Progenitor cell of endocrine pancreas (in vitro differentiated cells): ENCODE data around the gene NRP2. TPM values are rescaled to one million over a fixed set of nuclear protein-coding genes. Genes with fewer than 3 reads are reported as not detected.

Experiments used
- DNase-seq: peaks from one replicate; pipeline ENCODE4 v3.0.0; 2021; ENCODE audit warnings: low spot score; ENCODE audit not compliant: unreplicated experiment
- H3K27ac Mint-ChIP-seq: 2 replicates; pipeline ENCODE4 v1.8.0; 2021; ENCODE audit warnings: mild to moderate bottlenecking, moderate library complexity, mixed read lengths
- H3K27me3 Mint-ChIP-seq: 2 replicates; pipeline ENCODE4 v1.8.0; 2021; ENCODE audit warnings: mixed read lengths
- H3K36me3 Mint-ChIP-seq: 2 replicates; pipeline ENCODE4 v1.8.0; 2022; ENCODE audit warnings: mixed read lengths; ENCODE audit not compliant: insufficient read depth
- H3K4me1 Mint-ChIP-seq: 2 replicates; pipeline ENCODE4 v1.8.0; 2021; ENCODE audit warnings: low read depth, mixed read lengths
- H3K4me3 Mint-ChIP-seq: 2 replicates; pipeline ENCODE4 v1.8.0; 2021; ENCODE audit warnings: low read depth, mild to moderate bottlenecking, moderate library complexity, mixed read lengths
- H3K9me3 Mint-ChIP-seq: 2 replicates; pipeline ENCODE4 v1.8.0; 2021; ENCODE audit warnings: low read depth, mixed read lengths
- CTCF ChIP-seq: fragments of 200-600 bp; sonication (generic); IDR thresholded peaks from one replicate; pipeline ENCODE4 v1.5.0; 2021; ENCODE audit warnings: antibody characterized with exemption, mild to moderate bottlenecking; ENCODE audit not compliant: unreplicated experiment
- total RNA-seq: library from RNA; stranded (reverse); gene quantifications from 2 replicates; pipeline ENCODE4 v1.2.1, GENCODE V29; 2021

NRP2 gene
- total RNA-seq, 1 donor from 2014 or later: 6.3 TPM

- Mint-ChIP-seq H3K4me3 (no peak overlapping the region), H3K27me3 (peaks cover 18% of the 10 kb centered on the region), H3K4me1 (peaks cover 22% of the 10 kb centered on the region), H3K36me3 (no peaks in the 10 kb centered on the region), H3K27ac (no peak overlapping the region), H3K9me3 (no peaks in the 10 kb centered on the region)
- DNase-seq: no peak
- TF ChIP-seq CTCF: no peak
Measured at GRCh38 chr2:205759257-205759656, 77.0 kb downstream of the NRP2 start.

DNA sequence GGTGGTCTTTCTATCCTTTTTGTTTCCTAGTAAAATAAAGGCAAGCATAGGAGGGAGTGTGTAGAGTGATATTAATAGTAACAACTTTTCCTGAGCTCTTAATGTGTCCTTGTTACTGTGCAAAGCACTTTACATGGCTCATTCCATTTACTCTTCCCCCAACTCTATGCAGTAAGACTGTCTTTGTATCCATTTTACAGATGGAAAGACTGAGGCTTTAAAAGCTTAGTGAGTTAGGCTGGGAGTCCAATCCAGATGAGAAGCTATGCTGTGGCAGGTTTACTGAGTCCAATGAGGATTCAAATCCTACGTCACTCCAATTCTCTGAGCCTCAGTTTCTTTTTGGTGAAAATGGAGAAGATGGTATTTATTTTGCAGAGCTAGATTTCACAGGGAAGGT, 77.4 kb downstream of the NRP2 start:
- no peaks in the 10 kb centered on the region for H3K36me3 Mint-ChIP-seq
- peaks cover 18% of the 10 kb centered on the region for H3K27me3 Mint-ChIP-seq
- no peak for TF ChIP-seq CTCF
- H3K4me1 Mint-ChIP-seq: peaks cover 21% of the 10 kb centered on the region
- no peak for DNase-seq
- H3K27ac Mint-ChIP-seq: no peak overlapping the region
- no peak overlapping the region for H3K4me3 Mint-ChIP-seq
- no peaks in the 10 kb centered on the region for H3K9me3 Mint-ChIP-seq

- H3K4me3 Mint-ChIP-seq: no peak overlapping the region
Measured at GRCh38 chr2:205760157-205760556, 77.9 kb downstream of the NRP2 start.

DNA sequence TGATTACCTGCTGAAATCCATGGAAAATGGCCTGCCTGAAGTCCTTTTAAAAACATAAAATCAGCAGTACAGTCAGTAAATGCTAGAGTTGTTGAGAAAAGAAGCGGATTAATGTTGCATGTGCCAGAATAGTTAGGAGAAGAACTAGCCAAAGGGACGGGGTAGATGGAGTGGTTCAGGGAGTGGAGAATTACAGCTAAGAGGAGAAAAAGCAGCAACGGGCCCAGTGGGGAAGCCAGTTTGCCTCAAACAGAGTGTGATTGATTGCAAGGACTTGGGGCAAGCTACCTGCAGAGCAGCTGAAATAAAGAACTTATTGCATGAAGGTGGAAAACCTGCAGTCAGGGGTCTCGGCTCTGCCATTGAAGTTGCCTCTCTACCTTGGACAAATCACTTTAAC, 79.1 kb downstream of the NRP2 start:
- TF ChIP-seq CTCF: no peak
- DNase-seq: no peak
- Mint-ChIP-seq H3K27me3 (peaks cover 18% of the 10 kb centered on the region), H3K36me3 (no peaks in the 10 kb centered on the region), H3K4me3 (no peak overlapping the region), H3K9me3 (no peaks in the 10 kb centered on the region), H3K4me1 (peaks cover 15% of the 10 kb centered on the region), H3K27ac (no peak overlapping the region)

More at GRCh38 chr2:205760157-205760556, 77.9 kb downstream of the NRP2 start:
- Mint-ChIP-seq H3K27ac (no peak overlapping the region), H3K36me3 (no peaks in the 10 kb centered on the region), H3K4me1 (peaks cover 16% of the 10 kb centered on the region), H3K27me3 (peaks cover 18% of the 10 kb centered on the region), H3K9me3 (no peaks in the 10 kb centered on the region)
- TF ChIP-seq CTCF: no peak
- DNase-seq: no peak

DNA sequence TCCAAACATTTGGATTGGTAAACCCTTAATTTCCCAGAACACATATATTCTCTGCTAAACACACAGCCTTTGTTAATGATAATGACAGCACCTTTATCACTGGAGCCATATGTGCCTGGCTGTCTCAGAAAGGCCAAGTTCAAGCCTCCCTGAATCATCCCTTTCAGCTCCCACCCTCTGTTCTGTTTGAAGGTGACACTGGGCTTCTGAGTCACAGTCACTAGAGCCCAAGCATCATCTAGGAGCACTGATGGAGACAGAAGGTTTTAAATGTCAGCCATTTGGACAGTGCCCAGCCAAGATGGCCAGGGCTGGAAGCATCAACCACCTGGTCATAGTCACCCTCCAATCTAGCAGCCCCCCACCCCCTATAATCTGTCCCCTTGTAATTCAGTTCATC, 80.6 kb downstream of the NRP2 start:
- Mint-ChIP-seq H3K27ac (no peak overlapping the region), H3K27me3 (peaks cover 18% of the 10 kb centered on the region), H3K9me3 (no peaks in the 10 kb centered on the region), H3K4me1 (peaks cover 17% of the 10 kb centered on the region), H3K4me3 (no peak overlapping the region), H3K36me3 (no peaks in the 10 kb centered on the region)
- TF ChIP-seq CTCF: no peak
- DNase-seq: no peak
